ENCODE measurements around the gene GPI.

The GPI gene

DNA sequence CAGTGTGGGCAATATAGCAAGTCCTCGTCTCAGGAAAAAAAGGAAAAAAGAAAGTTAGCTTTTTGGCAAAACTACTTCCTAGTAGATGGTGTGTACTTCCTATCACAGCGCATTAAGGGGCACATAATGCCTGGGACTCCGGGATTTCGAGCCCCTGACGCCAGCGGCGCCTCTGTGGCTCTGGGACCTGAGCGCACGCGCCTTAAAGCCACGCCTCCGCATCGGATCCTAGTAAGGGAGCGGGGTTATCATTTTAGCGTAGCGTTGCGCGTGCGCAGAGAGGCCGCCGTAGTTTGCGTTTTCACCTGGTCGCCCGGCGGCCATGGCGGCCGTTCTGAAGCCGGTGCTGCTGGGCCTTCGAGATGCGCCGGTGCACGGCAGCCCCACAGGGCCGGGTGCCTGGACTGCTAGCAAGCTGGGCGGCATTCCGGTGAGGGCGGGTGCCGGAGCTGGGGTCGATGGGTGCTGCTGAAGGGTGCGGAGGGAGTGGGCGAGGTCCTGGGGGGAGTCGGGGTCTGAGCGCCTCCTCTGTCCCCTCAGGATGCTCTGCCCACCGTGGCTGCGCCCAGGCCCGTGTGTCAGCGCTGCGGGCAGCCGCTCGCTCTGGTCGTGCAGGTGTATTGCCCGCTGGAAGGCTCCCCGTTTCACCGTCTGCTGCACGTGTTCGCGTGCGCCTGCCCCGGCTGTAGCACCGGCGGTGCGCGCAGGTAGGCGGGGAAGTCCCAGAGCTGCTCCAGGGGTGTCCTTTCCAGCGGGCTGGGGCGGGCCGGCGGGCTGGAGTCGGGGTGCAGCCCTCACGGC is 39.3 kb downstream of the GPI start, which contains the start of gene PDCD2L:
PDCD2L (plus strand) TSS at position 291 of the 801 bp plus-strand sequence; CDS start at position 323, 32 bp downstream.
- peak; percentile 86 to 92 (median 89) for DNase-seq (ENCODE audit: low read depth in 3 of 3)

DNA sequence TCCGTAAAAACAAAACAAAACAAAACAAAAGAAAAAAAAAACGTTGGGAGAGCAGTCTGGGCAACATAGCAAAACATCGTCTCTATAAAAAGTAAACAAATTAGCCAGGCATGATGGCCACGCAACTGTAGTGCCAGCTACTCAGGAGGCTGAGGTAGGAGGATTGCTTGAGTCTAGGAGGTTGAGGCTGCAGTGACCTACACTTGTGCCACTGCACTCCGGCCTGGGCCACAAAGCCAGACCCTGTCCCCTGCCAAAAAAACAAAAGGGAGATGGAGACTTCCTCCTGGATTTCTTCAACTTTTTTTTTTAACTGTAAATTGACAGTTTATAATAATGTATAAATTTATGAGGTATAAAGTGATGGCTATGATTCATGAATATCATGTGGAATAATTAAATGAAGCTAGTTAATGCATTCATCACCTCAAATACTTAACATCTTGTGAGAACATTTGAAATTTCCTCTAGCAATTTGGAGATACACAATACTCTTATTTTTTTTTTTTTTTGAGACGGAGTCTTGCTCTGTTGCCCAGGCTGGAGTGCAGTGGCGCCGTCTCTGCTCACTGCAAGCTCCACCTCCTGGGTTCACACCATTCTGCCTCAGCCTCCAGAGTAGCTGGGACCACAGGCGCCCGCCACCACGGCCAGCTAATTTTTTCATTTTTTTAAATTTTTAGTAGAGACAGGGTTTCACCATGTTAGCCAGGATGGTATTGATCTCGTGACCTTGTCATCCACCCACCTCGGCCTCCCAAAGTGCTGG is 41.1 kb downstream of the GPI start:
- no peak for DNase-seq (ENCODE audit: low read depth in 3 of 3)

DNA sequence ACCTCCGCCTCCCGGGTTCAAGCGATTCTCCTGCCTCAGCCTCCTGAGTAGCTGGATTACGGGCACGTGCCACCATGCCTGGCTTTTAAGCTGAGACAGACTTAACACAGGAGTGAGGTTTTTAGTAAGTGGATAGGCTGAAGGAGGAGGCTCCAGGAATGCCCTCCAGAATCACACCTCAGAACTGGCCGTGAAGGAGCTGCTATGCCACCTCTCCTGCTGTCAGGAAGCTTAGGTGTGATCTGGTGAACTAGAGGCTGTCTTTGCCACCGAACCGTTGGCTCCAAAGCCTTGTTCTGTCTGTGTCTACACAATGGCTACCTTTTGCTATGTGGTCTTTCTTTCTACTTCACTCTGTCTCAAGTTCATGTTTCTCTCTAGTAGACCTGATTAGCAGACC is 43.4 kb downstream of the GPI start:
- no peak for DNase-seq (ENCODE audit: low read depth in 3 of 3)

DNA sequence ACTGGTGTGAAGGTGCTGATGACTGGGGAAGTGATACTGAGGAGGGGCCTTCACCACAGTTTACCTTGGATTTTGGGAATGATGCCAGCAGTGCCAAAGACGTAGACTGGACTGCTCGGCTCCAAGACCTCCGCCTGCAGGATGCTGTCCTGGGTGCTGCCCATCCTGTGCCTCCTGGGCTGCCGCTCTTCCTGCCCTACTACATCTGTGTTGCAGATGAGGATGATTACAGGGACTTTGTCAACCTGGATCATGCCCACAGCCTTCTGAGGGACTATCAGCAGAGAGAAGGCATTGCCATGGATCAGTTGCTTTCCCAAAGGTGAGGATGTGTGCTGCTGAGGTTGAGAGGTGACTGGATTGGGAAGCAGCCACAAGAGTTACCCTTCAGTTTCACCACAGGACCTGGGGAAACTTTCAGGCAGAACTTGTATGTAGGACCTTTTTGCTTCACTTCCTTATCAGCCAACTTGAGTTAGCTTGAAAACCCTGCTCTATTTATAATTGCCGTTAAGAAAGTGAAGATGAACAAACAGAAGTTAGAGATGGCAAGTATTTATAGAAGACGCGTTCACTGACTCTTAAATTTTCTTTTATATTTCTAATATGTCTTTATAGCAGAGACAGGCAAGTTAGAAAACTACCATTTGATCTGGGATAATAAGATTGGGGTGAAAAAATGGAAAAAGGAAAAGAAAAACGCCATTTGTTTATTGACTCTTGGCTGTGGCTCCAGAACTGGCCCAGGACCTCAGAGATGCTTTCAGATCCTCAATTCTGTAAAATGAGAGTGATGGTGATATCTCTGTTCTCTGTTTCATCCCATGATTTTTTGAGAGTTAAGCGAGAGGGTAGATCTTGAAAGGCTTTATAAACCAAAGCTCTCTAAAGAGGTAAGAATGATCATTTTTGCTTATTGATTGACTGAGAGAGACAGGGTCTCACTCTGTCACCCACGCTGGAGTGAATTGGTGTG is 44.5 kb downstream of the GPI start:
- DNase-seq (ENCODE audit: low read depth in 3 of 3) = no peak

GRCh38 chr19:34411216-34411615 is 46.2 kb downstream of the GPI start:
- no peak for DNase-seq (ENCODE audit: low read depth in 3 of 3)

GRCh38 chr19:34416021-34416545 is 51.1 kb downstream of the GPI start:
- DNase-seq (ENCODE audit: low read depth in 3 of 3) = no peak

DNA sequence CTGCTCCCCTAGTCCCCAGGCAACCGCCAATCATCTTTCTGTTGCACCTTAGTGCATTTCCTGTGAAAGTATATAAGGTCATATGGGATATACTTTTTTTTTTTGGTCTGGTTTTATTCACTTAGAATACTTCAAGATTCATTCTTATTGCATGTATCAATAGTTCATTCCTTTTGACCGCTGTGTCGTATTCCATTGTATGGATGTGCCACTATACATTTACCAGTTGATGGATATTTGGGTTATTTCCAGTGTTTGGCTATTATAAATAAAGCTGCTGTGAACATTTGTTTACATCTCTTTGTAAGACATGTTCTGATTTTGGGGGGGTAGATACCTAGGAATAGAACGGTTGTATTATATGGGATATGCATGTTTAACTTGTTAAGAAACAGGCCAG is 53.3 kb downstream of the GPI start:
- DNase-seq (ENCODE audit: low read depth in 3 of 3) = no peak

DNA sequence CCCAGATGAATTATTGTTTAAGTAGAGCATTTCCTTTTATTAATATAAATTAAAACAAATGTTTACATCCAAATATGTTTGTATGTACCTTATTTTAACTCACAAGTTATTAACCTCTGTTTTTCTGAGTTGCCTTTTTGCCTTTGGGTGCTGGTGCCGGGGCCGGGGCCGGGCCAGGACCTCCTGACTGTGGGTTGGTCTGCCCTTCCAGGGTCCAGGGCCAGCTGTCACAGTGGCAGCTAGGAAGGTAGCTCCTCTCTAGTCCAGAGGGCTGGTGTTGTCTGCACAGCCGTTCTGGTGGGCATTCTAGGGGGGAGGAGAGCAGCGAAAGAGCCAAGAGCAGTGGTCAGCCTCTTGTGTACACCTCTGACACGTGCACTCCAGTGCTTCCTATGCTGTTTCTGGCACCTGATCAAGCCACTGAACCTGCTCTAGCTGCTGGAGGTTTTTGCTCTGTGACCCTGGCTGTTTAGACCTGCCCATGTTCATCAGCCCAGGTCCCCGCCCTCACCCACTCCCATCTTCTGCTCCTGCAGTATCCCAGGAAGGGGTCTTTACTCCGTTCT is 61.2 kb downstream of the GPI start:
- no peak for DNase-seq (ENCODE audit: low read depth in 3 of 3)

DNA sequence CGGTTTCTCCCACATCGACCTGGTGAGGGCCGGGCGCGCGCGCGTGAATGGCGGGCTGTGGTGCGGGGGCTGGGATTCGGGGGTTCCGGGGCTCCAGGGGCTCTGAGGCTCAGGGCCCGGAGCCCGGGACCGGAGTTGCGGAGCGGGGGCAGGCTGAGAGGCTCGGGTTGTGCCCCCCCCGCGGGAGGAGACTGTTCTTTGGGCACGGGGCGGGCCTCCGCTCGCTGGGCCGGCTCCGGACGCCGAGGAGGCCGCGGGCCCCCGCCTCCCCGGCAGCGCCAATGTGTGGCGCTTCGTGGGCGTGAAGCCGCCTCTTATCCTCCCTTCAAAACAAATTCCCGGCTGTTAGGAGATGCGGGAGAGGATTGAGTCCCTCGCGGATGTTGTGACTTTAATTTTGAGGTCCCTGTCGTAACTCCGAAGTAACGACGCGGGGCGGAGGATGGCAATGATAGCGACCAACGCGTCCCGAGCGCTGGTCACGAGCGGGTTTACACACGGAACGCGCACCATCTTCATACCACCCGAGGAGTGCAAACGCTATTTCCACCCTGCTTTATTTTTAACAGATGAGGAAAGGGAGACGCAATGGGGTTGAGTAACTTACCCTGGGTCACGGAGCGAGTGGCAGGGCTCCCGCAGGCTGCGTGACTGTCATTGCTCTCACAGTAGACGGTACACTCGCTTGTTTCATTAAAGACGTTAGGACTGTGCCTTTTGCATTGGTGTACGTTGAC is 63.7 kb downstream of the GPI start:
- peak in 2 of 3 experiments; percentile 10 to 16 for DNase-seq (ENCODE audit: low read depth in 3 of 3)

DNA sequence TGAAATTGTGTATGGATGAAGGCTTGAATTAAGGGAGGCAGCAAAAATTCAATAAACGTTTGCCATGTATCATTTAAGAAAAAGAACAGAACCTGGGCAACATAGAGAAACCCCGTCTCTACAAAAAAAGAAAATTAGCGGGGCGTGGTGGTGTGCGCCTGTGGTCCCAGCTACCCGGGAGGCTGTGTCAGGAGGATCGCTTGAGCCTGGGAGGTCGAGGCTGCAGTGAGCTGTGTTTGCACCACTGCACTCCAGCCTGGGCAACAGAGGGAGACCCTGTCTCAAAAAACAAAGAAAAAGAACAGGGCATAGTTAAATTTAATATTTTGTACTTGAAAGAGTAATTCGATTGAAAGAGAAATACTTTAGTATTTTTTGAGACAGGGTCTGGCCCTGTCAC is 64.6 kb downstream of the GPI start:
- no peak for DNase-seq (ENCODE audit: low read depth in 3 of 3)

GRCh38 chr19:34430738-34431625 is 66.0 kb downstream of the GPI start:
- DNase-seq (ENCODE audit: low read depth in 3 of 3) = peak in 1 of 3 experiments; percentile 10

- no peak for DNase-seq (ENCODE audit: low read depth in 3 of 3)
Observed at GRCh38 chr19:34431681-34432402, 66.8 kb downstream of the GPI start.

- no peak for DNase-seq (ENCODE audit: low read depth in 3 of 3)
Observed at GRCh38 chr19:34432797-34433196, 67.8 kb downstream of the GPI start.

DNA sequence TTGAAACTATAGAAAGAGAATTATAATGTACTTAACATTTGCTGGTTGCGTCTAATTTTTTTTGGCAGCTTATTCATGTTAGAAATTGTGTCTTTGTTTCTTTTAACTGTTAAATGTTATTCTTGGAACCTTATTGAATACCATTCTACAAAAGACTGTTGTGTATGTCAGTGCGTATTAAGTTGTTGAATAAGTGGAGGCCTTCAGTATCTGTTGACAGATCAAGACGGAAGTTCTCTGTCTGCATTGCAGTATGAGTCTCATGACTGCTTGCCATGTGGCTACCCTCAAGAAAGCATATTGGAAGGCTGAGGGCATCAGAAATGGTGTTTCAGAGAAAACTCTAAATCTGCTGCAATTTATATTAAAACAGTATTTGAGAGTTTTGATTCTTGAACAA is 71.7 kb downstream of the GPI start:
- DNase-seq (ENCODE audit: low read depth in 3 of 3) = no peak

DNA sequence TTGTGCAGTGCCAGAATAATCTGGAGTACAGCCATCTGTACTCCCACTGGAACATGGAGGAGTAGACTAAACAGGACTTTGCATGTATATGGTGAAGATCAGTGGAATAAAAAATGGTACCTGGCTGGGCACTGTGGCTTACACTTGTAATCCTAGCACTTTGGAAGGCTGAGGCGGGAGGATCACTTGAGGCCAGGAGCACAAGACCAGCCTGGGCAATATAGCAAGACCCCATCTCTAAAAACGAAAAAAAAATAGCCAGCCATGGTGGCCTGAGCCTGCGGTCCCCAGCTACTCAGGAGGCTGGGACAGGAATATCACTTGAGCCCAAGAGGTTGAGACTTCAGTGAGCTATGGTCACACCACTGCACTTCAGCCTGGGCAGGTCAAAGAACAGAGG is 83.2 kb downstream of the GPI start:
- no peak for DNase-seq (ENCODE audit: low read depth in 3 of 3)

All from stimulated activated CD4-positive, alpha-beta T cell treated with anti-CD3 and anti-CD28 coated beads, TNF-alpha, amount 100 ng/mL, for 24 hours (primary cell).